HepG2 (cell line): ENCODE measurements around the gene NRDC. TPM values are rescaled to one million over a fixed set of nuclear protein-coding genes. Genes with fewer than 3 reads are reported as not detected.

Experiments used
- AKNA ChIP-seq: sonication (generic); formaldehyde crosslinking; IDR thresholded peaks from 2 replicates; pipeline ENCODE4 v1.4.0; 2020; ENCODE audit warnings: missing genetic modification reagents, borderline replicate concordance
- CHD2 ChIP-seq: IDR thresholded peaks from 2 replicates; pipeline ENCODE4 v1.6.1; 2011; ENCODE audit warnings: low read depth, low read length, improper control_type of control experiment
- FOXO1 ChIP-seq: sonication (generic); formaldehyde crosslinking; IDR thresholded peaks from 2 replicates; pipeline ENCODE4 v1.4.0; 2020; ENCODE audit warnings: missing genetic modification reagents
- GMEB1 ChIP-seq: sonication (generic); formaldehyde crosslinking; IDR thresholded peaks from 2 replicates; pipeline ENCODE4 v1.5.1; 2020; ENCODE audit warnings: missing genetic modification reagents, mild to moderate bottlenecking, borderline replicate concordance
- HNRNPL ChIP-seq: fragments of 200-400 bp; formaldehyde crosslinking; IDR thresholded peaks from 2 replicates; pipeline ENCODE4 v1.6.1; 2017; ENCODE audit warnings: mild to moderate bottlenecking, low read depth, low read length
- LBX2 ChIP-seq: sonication (generic); formaldehyde crosslinking; IDR thresholded peaks from 2 replicates; pipeline ENCODE4 v1.5.0; 2020; ENCODE audit warnings: missing genetic modification reagents, mild to moderate bottlenecking, borderline replicate concordance
- MAF1 ChIP-seq: sonication (generic); formaldehyde crosslinking; IDR thresholded peaks from 2 replicates; pipeline ENCODE4 v1.5.0; 2020; ENCODE audit warnings: missing genetic modification reagents, borderline replicate concordance
- NFE2L2 ChIP-seq: fragments of 150-350 bp; IDR thresholded peaks from 2 replicates; pipeline ENCODE4 v1.6.1; 2014; ENCODE audit warnings: low read length
- NFIC ChIP-seq: IDR thresholded peaks from 2 replicates; pipeline ENCODE4 v1.6.1; 2012; ENCODE audit warnings: mild to moderate bottlenecking, low read length, inconsistent platforms
- PAF1 ChIP-seq: IDR thresholded peaks from 2 replicates; pipeline ENCODE4 v1.6.1; 2016; ENCODE audit warnings: missing genetic modification reagents, missing compliant biosample characterization
- RNF219 ChIP-seq: sonication (generic); formaldehyde crosslinking; IDR thresholded peaks from 2 replicates; pipeline ENCODE4 v1.5.0; 2020; ENCODE audit warnings: mild to moderate bottlenecking, missing genetic modification reagents
- SIX1 ChIP-seq: sonication (generic); formaldehyde crosslinking; IDR thresholded peaks from 2 replicates; pipeline ENCODE4 v1.4.0; 2020; ENCODE audit warnings: missing genetic modification reagents, borderline replicate concordance
- SP140L ChIP-seq: sonication (generic); formaldehyde crosslinking; IDR thresholded peaks from 2 replicates; pipeline ENCODE4 v1.4.0; 2020; ENCODE audit warnings: missing genetic modification reagents, borderline replicate concordance
- ZFP91 ChIP-seq: sonication (generic); formaldehyde crosslinking; IDR thresholded peaks from 2 replicates; pipeline ENCODE4 v1.9.0; 2022; ENCODE audit warnings: missing genetic modification reagents, mild to moderate bottlenecking, borderline replicate concordance
- ZNF12 ChIP-seq: sonication (generic); formaldehyde crosslinking; IDR thresholded peaks from 2 replicates; pipeline ENCODE4 v1.5.0; 2020; ENCODE audit warnings: missing genetic modification reagents
- ZNF615 ChIP-seq: sonication (generic); formaldehyde crosslinking; IDR thresholded peaks from 2 replicates; pipeline ENCODE4 v1.5.0; 2020; ENCODE audit warnings: mild to moderate bottlenecking, missing genetic modification reagents, borderline replicate concordance
- ZNF781 ChIP-seq: sonication (generic); formaldehyde crosslinking; IDR thresholded peaks from 2 replicates; pipeline ENCODE4 v1.5.1; 2020; ENCODE audit warnings: borderline replicate concordance, mild to moderate bottlenecking, missing genetic modification reagents; ENCODE audit errors: not compliant biosample characterization
- polyA plus RNA-seq, 8 experiments: library from polyadenylated mRNA; depleted of rRNA in 3 of 8; stranded (reverse) in 7 of 8; unstranded in 1 of 8; fragments of >200 nt; fragmentation: Illumina TruSeq in 4 of 8; extraction: Trizol in 4 of 8; gene quantifications; 2 replicates each; pipeline versions ENCODE4 v1.2.1 to v1.2.3, GENCODE V29; 2011 to 2016; ENCODE audit warnings: low read depth in 4 of 8, missing spikeins in 1 of 8, mixed read lengths in 1 of 8; ENCODE audit not compliant: insufficient read depth in 1 of 8
- total RNA-seq, 5 experiments: library from RNA; depleted of rRNA; stranded (reverse); fragments of >200 nt; fragmentation: Illumina TruSeq; extraction: Trizol; gene quantifications; 2 replicates each; pipeline ENCODE4 v1.2.3, GENCODE V29; 2016; ENCODE audit warnings: low read depth in 1 of 5

NRDC gene
- total and polyA plus RNA-seq, 2 of the 13 experiments (the other 11 are each of a cell fraction or from before 2014, with no cell fraction given): 57.6 to 64.9 TPM

- peak; percentile 85; the same call in 1 of the 2 replicates for TF ChIP-seq ZFP91 (CRISPR knock-in tag)
- no peak for TF ChIP-seq ZNF615 (CRISPR knock-in tag)
- peak; percentile 86 for TF ChIP-seq NFE2L2
- 0 out of 2 replicates have a peak, but pooled peaks have one; percentile 14 for TF ChIP-seq HNRNPL
- peak; percentile 77 for TF ChIP-seq GMEB1 (CRISPR knock-in tag)
- TF ChIP-seq ZNF781 (CRISPR knock-in tag): peak; percentile 21
- 0 out of 2 replicates have a peak, but pooled peaks have one; percentile 35 for TF ChIP-seq SIX1 (CRISPR knock-in tag)
- TF ChIP-seq MAF1 (CRISPR knock-in tag): no peak
- TF ChIP-seq FOXO1 (CRISPR knock-in tag): peak; percentile 35; the same call in 1 of the 2 replicates
- TF ChIP-seq RNF219: peak; percentile 85; the same call in 1 of the 2 replicates
- TF ChIP-seq NFIC: no peak; the same call in 1 of the 2 replicates
- no peak for TF ChIP-seq LBX2
- 0 out of 2 replicates have a peak, but pooled peaks have one; percentile 36 for TF ChIP-seq SP140L (CRISPR knock-in tag)
- no peak for TF ChIP-seq PAF1 (CRISPR knock-in tag)
- TF ChIP-seq AKNA (CRISPR knock-in tag): no peak
- TF ChIP-seq ZNF12 (CRISPR knock-in tag): 0 out of 2 replicates have a peak, but pooled peaks have one; percentile 47
- peak; percentile 67 for TF ChIP-seq CHD2
Observed at GRCh38 chr1:51878616-51879336, at the start of gene NRDC (continued).
